HL-60/S4 (cell line): Measurements from ENCODE around the gene NTNG1.

Source experiments
- in situ Hi-C: fragments of 300-500 bp; cut with MboI; formaldehyde crosslinking; loops from 2 replicates; pipeline ENCODE4 v1.14.3; 2022; ENCODE audit warnings: low sequenced_read_pairs

The NTNG1 gene

DNA sequence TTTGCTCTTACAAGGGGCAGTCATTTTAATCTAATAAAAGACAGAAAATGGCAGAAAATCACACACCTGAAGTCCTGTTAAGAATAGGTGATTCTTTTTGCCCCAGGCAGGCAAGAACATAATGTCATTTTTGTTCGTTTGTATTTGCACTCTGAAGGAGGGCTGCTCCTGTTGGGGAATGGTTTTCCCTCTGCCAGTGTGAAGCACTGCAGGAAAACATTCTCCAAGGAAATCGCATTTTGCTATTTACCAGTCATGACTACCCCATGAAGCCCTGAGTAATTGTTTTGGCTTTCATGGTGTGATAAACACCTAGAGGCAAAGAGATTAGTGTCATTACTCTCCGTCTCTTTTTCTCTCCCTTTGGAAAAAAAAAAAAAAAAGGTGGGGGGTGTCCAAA lies 345.5 kb downstream of the NTNG1 start:
- in situ Hi-C loops = no loop called here

DNA sequence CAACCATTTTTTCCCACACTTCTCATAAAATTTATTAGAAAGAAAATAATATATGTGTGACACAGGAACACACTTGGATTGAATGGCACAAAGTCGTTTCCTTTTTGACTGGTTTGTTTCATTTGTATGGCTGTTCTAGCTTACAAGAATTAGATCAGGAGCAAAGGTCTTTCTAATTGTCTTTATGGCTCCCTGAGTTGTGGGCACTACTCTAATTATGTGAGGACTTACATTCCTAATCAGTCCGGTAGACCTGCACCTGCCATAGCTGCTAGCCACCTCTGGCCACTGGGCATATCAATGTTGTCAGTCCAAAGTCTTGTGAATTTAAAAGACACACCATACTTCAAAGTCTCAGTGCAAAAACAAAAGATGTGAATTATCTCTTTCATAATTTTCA lies 346.7 kb downstream of the NTNG1 start:
- in situ Hi-C loops = no loop called here

GRCh38 chr1:107491582-107491981 lies 350.7 kb downstream of the NTNG1 start:
- in situ Hi-C loops = no loop called here

DNA sequence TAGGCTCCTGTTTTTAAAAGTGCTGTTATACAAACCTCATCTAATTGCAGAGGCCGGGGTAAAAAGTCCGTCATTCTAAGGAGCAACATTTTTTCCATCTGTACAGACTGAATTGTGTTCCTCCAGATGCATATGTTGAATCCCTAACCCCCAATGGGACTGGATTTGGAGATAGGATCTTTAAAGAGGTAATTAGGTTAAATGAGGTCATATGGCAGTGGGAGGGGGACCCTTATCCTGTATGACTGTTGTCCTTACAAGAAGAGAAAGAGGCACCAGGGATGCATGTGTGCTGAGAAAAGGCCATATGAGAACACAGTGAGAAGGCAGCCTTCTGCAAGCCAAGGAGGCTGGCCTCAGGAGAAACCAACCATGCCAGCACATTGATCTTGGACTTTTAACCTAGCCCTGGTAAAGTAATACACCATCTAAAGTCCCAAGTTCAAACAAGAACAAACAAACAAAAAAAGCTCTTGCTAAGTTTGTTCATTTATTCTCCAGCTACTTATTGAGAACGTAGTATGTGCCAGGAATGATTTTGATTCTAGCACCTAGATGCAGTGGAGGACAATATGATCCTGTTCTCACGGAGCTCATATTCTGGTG lies 352.4 kb downstream of the NTNG1 start:
- in situ Hi-C loops = no loop called here

- in situ Hi-C loops = no loop called here
These were observed 353.2 kb downstream of the NTNG1 start for GRCh38 chr1:107494061-107494460.

DNA sequence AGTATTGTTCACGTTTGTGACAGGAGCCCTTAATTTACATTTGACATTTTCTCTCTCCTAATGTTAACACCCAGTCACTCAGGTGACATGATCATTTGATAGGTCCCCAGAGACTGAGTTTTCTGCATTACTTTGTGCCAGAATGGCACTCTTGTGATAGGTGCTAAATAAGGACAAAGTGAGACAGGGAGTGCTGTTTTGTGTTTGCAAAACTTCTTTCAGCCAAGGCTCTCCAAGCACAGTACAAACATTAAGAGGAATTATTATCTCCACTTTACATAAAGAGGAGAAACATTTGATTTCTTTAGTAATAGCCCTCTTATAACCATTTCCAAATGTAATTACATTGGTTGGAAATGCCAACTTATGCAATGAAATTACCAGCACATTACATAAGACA lies 355.2 kb downstream of the NTNG1 start:
- in situ Hi-C loops = no loop called here

DNA sequence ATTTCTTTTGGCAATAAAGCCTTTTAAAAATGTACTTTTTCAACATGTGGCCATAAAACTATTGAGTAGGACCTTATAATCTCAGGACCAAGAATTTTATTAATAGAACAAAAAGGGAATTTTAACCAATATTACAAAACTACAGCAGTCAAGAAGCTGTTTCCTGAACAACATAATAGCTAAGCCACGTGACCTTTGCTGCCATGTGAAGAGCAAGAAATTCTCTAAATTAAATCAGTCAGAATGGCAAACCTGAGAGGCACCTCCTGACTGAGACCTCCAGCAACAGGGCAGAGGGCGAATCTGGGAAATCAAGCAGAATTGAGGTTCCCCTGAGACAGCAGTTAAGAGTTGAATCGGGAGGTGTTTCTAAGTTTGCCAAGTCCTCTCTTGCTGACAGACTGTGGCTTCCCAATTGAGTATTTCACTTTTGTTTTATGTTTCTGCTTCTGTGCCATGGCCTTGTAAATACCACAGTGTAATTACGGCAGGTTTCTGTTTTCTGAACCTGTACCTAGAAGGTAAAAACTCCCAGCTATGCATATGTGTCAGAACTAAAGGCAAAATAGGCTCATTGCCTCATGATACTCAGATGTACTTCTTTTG lies 358.4 kb downstream of the NTNG1 start:
- in situ Hi-C loops = no loop called here

GRCh38 chr1:107501081-107501605 lies 360.3 kb downstream of the NTNG1 start:
- in situ Hi-C loops = no loop called here

GRCh38 chr1:107510347-107510746 lies 369.5 kb downstream of the NTNG1 start:
- in situ Hi-C loops = no loop called here

GRCh38 chr1:107512836-107513235 lies 372.0 kb downstream of the NTNG1 start:
- in situ Hi-C loops = no loop called here

DNA sequence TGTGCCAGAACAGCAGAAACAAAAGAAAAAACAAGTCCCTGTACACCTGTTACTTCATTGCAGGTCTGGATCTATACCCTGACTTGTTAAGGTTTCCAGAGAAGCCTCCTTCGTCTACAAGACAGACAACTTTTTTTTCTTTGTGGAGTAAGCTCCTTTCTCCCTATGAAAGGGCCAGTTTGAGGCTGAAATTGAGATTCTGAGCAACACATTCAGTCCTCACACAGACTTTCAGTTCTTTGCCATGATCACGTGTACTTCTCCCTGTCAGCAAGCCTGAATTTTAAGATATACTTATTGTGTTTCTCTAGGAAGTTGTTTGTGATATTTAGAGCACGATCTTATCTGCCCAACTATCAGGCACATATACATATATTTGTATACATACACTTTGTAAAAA lies 374.0 kb downstream of the NTNG1 start:
- in situ Hi-C loops = no loop called here

DNA sequence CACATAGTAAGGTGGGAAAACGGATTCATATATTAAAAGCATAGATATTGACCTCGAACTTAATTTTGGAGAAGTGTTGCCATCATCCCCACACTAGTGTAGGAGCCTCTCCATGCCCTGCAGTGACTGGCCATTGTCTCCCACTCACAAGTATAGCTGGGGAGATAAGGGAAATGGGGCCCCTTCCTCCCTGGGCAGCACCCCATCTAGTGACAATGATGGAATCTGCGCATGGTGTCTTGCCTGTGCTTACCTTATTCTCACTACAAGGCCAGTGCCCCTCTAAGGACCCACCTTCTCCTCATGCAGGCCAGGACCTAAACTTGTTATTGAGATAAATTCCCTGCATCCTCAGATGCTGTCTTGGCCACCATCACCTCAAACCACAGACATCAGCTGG lies 374.9 kb downstream of the NTNG1 start:
- in situ Hi-C loops = no loop called here

DNA sequence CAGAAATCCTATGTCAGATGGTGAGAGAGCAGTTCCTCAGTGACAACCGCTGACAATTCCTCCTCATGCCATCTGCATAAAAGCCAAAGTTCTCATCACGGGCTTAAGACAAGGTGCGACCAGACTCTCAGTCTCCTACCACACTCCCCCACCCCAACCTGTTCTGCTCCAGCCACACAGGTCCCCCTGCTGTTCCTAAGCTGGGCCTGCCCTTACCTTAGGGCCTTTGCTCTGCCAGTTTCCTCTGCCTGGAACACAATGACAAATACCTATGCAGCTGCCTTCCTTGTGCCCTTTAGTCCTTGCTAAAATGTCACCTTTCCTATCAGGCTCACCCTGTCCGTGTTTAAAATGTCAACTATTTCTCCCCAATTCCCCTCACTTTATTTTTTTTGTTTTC lies 382.2 kb downstream of the NTNG1 start:
- in situ Hi-C loops = no loop called here

GRCh38 chr1:107523736-107524135 lies 382.9 kb downstream of the NTNG1 start:
- in situ Hi-C loops = no loop called here

- in situ Hi-C loops = no loop called here
These were observed 383.5 kb downstream of the NTNG1 start for GRCh38 chr1:107524301-107524700.

GRCh38 chr1:107525145-107525544 lies 384.3 kb downstream of the NTNG1 start:
- in situ Hi-C loops = no loop called here

- in situ Hi-C loops = no loop called here
These were observed 385.1 kb downstream of the NTNG1 start for GRCh38 chr1:107525961-107526360.

DNA sequence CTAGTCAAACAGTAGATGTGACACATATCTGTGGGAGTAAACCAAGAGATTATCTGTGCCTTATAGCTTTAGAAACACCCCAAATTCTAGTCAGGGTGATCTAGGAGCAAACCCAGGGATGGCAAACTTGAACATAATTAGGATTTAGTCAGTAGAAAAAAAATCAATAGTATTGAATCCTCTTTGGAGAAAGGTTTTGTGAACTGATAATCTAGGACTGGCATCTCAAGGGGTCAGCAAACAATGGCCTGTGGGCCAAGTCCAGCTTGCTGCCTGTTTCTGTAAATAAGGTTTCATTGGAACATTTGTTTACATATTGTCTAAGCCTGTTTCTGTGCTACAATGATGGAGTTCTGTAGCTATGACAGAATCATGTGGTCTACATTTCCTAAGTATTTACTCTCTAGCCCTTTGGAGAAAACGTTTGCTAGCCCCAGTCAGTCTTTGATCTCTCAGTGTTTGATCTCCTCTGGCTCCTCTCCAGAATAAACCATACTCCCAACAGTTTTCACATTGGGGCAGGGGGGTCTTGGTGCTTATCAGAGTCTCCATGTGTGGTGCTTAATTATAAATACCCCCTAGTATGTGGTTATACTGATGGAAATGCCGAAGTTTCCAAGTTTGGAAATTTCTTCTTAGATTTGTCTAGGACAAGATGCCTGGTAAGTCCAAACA lies 385.8 kb downstream of the NTNG1 start:
- in situ Hi-C loops = no loop called here

GRCh38 chr1:107529511-107530149 lies 388.8 kb downstream of the NTNG1 start:
- in situ Hi-C loops = no loop called here

- in situ Hi-C loops = no loop called here
These were observed 389.7 kb downstream of the NTNG1 start for GRCh38 chr1:107530543-107530942.

DNA sequence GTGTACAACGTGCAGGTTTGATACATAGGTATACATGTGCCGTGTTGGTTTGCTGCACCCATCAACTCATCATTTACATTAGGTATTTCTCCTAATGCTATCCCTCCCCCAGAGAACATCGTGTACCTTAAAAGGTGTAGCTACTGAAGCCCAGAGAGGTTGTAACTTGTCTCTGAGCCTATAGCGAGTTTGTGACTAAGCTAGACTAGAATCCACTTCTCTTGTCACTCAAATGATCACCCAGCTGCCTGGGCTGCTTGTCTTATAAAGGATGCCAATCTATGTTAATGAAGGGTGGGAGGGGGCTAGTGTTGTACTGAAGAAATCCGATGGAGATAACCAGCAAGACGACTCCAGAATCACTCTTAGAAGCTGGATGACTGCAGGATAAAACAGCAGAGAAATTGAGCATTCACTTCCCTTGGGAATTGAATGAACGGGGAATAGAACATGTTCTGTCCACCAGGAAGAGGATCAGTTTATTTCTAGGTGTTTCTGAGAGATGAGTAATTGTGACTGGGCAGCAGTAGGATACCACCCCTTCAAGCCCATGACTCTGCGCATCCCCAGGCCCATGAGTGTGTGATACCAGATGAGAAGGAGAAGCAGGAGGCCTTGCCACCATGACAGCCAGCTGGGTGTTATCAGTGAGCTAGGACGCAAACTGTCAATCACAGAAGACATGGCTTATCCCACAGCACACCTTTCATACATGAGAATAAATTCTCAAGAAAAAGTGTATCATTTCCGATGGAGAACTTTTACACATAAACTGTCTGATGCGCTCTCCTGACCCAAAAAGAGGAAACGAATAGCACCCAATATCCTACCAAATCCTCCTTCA lies 390.4 kb downstream of the NTNG1 start:
- in situ Hi-C loops = no loop called here
